ENCODE results near the gene PDLIM5. TPM values are rescaled to one million over a fixed set of nuclear protein-coding genes. Genes with fewer than 3 reads are reported as not detected.

PDLIM5 gene
- total and polyA plus RNA-seq, 2 of the 8 experiments (the other 6 are each of a cell fraction or from before 2014, with no cell fraction given): 37.3 to 62.1 TPM

DNA sequence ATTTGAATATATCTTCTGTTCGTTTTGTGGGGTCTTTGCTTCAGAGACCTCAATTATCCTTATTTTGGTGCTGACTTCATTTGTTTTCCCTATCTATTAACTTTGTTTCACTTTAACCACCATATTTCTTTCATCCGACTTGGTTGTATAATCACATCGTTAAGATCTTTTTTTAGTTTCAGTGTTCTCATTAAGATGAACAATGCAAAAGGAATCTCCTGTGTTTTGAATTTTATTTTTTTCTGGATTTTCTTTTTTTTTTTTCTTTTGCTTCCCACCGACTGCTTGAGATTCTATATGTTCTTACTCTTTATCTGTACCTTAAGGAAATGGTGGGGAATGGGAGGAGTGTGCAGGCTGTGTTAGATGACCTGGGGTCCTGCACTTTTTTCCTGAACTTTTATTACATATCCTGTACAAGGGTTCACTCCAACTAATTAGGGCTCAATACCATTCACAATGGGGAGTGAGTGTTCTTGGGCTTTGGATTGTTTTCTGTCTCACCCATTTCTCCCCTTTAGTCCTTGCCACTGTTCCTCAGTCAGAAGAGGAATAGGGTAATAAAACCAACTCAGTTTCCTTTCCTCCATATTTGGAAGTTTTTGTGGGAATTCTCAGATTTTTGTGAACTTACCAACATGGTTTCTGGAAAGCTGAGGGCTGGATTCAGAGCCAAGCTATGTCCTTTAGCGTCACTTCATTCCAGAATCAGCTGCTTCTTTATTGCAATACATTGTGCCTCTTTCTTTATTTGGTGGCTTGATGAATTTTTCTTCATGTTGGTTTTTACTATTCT lies 262.8 kb downstream of the PDLIM5 start (continued):
- TF ChIP-seq, protein P1, sequence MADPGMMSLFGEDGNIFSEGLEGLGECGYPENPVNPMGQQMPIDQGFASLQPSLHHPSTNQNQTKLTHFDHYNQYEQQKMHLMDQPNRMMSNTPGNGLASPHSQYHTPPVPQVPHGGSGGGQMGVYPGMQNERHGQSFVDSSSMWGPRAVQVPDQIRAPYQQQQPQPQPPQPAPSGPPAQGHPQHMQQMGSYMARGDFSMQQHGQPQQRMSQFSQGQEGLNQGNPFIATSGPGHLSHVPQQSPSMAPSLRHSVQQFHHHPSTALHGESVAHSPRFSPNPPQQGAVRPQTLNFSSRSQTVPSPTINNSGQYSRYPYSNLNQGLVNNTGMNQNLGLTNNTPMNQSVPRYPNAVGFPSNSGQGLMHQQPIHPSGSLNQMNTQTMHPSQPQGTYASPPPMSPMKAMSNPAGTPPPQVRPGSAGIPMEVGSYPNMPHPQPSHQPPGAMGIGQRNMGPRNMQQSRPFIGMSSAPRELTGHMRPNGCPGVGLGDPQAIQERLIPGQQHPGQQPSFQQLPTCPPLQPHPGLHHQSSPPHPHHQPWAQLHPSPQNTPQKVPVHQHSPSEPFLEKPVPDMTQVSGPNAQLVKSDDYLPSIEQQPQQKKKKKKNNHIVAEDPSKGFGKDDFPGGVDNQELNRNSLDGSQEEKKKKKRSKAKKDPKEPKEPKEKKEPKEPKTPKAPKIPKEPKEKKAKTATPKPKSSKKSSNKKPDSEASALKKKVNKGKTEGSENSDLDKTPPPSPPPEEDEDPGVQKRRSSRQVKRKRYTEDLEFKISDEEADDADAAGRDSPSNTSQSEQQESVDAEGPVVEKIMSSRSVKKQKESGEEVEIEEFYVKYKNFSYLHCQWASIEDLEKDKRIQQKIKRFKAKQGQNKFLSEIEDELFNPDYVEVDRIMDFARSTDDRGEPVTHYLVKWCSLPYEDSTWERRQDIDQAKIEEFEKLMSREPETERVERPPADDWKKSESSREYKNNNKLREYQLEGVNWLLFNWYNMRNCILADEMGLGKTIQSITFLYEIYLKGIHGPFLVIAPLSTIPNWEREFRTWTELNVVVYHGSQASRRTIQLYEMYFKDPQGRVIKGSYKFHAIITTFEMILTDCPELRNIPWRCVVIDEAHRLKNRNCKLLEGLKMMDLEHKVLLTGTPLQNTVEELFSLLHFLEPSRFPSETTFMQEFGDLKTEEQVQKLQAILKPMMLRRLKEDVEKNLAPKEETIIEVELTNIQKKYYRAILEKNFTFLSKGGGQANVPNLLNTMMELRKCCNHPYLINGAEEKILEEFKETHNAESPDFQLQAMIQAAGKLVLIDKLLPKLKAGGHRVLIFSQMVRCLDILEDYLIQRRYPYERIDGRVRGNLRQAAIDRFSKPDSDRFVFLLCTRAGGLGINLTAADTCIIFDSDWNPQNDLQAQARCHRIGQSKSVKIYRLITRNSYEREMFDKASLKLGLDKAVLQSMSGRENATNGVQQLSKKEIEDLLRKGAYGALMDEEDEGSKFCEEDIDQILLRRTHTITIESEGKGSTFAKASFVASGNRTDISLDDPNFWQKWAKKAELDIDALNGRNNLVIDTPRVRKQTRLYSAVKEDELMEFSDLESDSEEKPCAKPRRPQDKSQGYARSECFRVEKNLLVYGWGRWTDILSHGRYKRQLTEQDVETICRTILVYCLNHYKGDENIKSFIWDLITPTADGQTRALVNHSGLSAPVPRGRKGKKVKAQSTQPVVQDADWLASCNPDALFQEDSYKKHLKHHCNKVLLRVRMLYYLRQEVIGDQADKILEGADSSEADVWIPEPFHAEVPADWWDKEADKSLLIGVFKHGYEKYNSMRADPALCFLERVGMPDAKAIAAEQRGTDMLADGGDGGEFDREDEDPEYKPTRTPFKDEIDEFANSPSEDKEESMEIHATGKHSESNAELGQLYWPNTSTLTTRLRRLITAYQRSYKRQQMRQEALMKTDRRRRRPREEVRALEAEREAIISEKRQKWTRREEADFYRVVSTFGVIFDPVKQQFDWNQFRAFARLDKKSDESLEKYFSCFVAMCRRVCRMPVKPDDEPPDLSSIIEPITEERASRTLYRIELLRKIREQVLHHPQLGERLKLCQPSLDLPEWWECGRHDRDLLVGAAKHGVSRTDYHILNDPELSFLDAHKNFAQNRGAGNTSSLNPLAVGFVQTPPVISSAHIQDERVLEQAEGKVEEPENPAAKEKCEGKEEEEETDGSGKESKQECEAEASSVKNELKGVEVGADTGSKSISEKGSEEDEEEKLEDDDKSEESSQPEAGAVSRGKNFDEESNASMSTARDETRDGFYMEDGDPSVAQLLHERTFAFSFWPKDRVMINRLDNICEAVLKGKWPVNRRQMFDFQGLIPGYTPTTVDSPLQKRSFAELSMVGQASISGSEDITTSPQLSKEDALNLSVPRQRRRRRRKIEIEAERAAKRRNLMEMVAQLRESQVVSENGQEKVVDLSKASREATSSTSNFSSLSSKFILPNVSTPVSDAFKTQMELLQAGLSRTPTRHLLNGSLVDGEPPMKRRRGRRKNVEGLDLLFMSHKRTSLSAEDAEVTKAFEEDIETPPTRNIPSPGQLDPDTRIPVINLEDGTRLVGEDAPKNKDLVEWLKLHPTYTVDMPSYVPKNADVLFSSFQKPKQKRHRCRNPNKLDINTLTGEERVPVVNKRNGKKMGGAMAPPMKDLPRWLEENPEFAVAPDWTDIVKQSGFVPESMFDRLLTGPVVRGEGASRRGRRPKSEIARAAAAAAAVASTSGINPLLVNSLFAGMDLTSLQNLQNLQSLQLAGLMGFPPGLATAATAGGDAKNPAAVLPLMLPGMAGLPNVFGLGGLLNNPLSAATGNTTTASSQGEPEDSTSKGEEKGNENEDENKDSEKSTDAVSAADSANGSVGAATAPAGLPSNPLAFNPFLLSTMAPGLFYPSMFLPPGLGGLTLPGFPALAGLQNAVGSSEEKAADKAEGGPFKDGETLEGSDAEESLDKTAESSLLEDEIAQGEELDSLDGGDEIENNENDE (IDR thresholded peaks at IDR 0.05; ENCODE audit: insufficient replicate concordance, low read length): no peak
- TF ChIP-seq NRF1 (IDR thresholded peaks at IDR 0.05; ENCODE audit: low read depth, low read length) (no peak), SIX5 (IDR thresholded peaks at IDR 0.05; ENCODE audit: low read depth, low read length) (no peak), RFX5 (IDR thresholded peaks at IDR 0.05; ENCODE audit: borderline replicate concordance, low read depth, low read length) (no peak)

Measured in H1 (cell line).